ENCODE results near the gene SPATA2. TPM values are rescaled to one million over a fixed set of nuclear protein-coding genes. Genes with fewer than 3 reads are reported as not detected.
"Not testable (repeated sequence)": the region's sequence is repeated elsewhere in the genome, so short reads cannot be mapped to it uniquely, and the experiment has no call there.

SPATA2 gene
- 2.8 and 4.2 TPM in 2 replicates for total RNA-seq (2014; rRNA removed; shearing (Covaris generic); ENCODE audit: low replicate concordance)

- in situ Hi-C loops (cut with HindIII; ENCODE audit: low pct_unique_long_range_greater_than_20kb, low sequenced_read_pairs), result no loop called here
- DNase-seq (ENCODE audit: low read depth), result peak; percentile 98
These were observed at the start of gene SPATA2 for GRCh38 chr20:49915380-49916145. SPATA2 (minus strand) TSS chr20:49915529; CDS start chr20:49908490, 7,039 bp downstream.

- in situ Hi-C loops (cut with HindIII; ENCODE audit: low pct_unique_long_range_greater_than_20kb, low sequenced_read_pairs), result no loop called here
- no peak for DNase-seq (ENCODE audit: low read depth)
These were observed 46.1 kb upstream of the SPATA2 start for GRCh38 chr20:49961413-49961812.

GRCh38 chr20:49957089-49957938, 42.0 kb upstream of the SPATA2 start:
- in situ Hi-C loops (cut with HindIII; ENCODE audit: low pct_unique_long_range_greater_than_20kb, low sequenced_read_pairs); DNase-seq (ENCODE audit: low read depth): not testable (repeated sequence)

- DNase-seq (ENCODE audit: low read depth), result no peak
- in situ Hi-C loops (cut with HindIII; ENCODE audit: low pct_unique_long_range_greater_than_20kb, low sequenced_read_pairs), result no loop called here
These were observed 41.4 kb upstream of the SPATA2 start for GRCh38 chr20:49956689-49957088.

GRCh38 chr20:49955830-49956396, 40.6 kb upstream of the SPATA2 start:
- in situ Hi-C loops (cut with HindIII; ENCODE audit: low pct_unique_long_range_greater_than_20kb, low sequenced_read_pairs), result not testable (repeated sequence)

GRCh38 chr20:49955167-49955566, 39.8 kb upstream of the SPATA2 start:
- in situ Hi-C loops (cut with HindIII; ENCODE audit: low pct_unique_long_range_greater_than_20kb, low sequenced_read_pairs), result no loop called here

More at GRCh38 chr20:49955830-49956396, 40.6 kb upstream of the SPATA2 start:
- DNase-seq (ENCODE audit: low read depth), result not testable (repeated sequence)

GRCh38 chr20:49951151-49951550, 35.8 kb upstream of the SPATA2 start:
- DNase-seq (ENCODE audit: low read depth), result no peak

More at GRCh38 chr20:49955167-49955566, 39.8 kb upstream of the SPATA2 start:
- no peak for DNase-seq (ENCODE audit: low read depth)

GRCh38 chr20:49948809-49949507, 33.6 kb upstream of the SPATA2 start:
- in situ Hi-C loops (cut with HindIII; ENCODE audit: low pct_unique_long_range_greater_than_20kb, low sequenced_read_pairs), result no loop called here

More at GRCh38 chr20:49951151-49951550, 35.8 kb upstream of the SPATA2 start:
- in situ Hi-C loops (cut with HindIII; ENCODE audit: low pct_unique_long_range_greater_than_20kb, low sequenced_read_pairs), result no loop called here

GRCh38 chr20:49948178-49948577, 32.8 kb upstream of the SPATA2 start:
- DNase-seq (ENCODE audit: low read depth), result no peak
- in situ Hi-C loops (cut with HindIII; ENCODE audit: low pct_unique_long_range_greater_than_20kb, low sequenced_read_pairs), result no loop called here

More at GRCh38 chr20:49948809-49949507, 33.6 kb upstream of the SPATA2 start:
- peak; percentile 68 for DNase-seq (ENCODE audit: low read depth)

- in situ Hi-C loops (cut with HindIII; ENCODE audit: low pct_unique_long_range_greater_than_20kb, low sequenced_read_pairs), result no loop called here
- no peak for DNase-seq (ENCODE audit: low read depth)
These were observed 30.6 kb upstream of the SPATA2 start for GRCh38 chr20:49945701-49946477.

- DNase-seq (ENCODE audit: low read depth), result no peak
- in situ Hi-C loops (cut with HindIII; ENCODE audit: low pct_unique_long_range_greater_than_20kb, low sequenced_read_pairs), result no loop called here
These were observed 30.0 kb upstream of the SPATA2 start for GRCh38 chr20:49945306-49945700.

GRCh38 chr20:49942942-49943341, 27.6 kb upstream of the SPATA2 start:
- in situ Hi-C loops (cut with HindIII; ENCODE audit: low pct_unique_long_range_greater_than_20kb, low sequenced_read_pairs), result no loop called here
- DNase-seq (ENCODE audit: low read depth), result no peak

- DNase-seq (ENCODE audit: low read depth), result no peak
- in situ Hi-C loops (cut with HindIII; ENCODE audit: low pct_unique_long_range_greater_than_20kb, low sequenced_read_pairs), result no loop called here
These were observed 27.0 kb upstream of the SPATA2 start for GRCh38 chr20:49942303-49942702.

- in situ Hi-C loops (cut with HindIII; ENCODE audit: low pct_unique_long_range_greater_than_20kb, low sequenced_read_pairs), result no loop called here
- DNase-seq (ENCODE audit: low read depth), result no peak
These were observed 26.1 kb upstream of the SPATA2 start for GRCh38 chr20:49941456-49941855.

- no peak for DNase-seq (ENCODE audit: low read depth)
- in situ Hi-C loops (cut with HindIII; ENCODE audit: low pct_unique_long_range_greater_than_20kb, low sequenced_read_pairs), result no loop called here
These were observed 23.1 kb upstream of the SPATA2 start for GRCh38 chr20:49938173-49939163.
